HG02852 (cell line): ENCODE measurements around the gene AR.
A peak's percentile ranks its signal among the peaks of the same experiment; 100 is the strongest.

ENCODE experiments used
- ATAC-seq: cut with Tn5 transposase; IDR thresholded peaks from one replicate; pipeline ENCODE4 v1.9.1; 2021; ENCODE audit warnings: mild to moderate bottlenecking, moderate library complexity; ENCODE audit not compliant: unreplicated experiment

The AR gene

DNA sequence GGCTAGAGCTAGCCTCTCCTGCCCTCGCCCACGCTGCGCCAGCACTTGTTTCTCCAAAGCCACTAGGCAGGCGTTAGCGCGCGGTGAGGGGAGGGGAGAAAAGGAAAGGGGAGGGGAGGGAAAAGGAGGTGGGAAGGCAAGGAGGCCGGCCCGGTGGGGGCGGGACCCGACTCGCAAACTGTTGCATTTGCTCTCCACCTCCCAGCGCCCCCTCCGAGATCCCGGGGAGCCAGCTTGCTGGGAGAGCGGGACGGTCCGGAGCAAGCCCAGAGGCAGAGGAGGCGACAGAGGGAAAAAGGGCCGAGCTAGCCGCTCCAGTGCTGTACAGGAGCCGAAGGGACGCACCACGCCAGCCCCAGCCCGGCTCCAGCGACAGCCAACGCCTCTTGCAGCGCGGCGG, at the start of gene AR:
AR (plus strand) TSS at position 204 of the 400 bp plus-strand sequence. CDS start 1,126 bp downstream, outside the sequence.
- no peak for ATAC-seq

DNA sequence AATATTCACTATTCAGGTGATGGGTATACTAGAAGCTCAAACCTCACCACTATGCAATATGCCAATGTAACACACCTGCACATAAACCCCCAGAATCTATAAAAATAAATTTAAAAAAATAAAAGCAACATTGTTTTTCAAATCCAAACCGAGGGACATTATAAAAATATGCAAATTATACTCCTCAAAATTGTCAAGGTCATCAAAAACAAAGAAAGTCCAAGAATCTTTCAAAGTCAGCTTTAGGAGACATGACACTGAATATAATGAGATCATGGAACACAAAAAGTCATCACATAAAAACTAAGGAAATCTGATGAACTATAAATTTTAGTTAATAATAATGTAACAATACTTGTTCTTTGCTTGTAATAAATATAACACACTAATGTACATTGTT, 43.2 kb upstream of the AR start:
- ATAC-seq = no peak

DNA sequence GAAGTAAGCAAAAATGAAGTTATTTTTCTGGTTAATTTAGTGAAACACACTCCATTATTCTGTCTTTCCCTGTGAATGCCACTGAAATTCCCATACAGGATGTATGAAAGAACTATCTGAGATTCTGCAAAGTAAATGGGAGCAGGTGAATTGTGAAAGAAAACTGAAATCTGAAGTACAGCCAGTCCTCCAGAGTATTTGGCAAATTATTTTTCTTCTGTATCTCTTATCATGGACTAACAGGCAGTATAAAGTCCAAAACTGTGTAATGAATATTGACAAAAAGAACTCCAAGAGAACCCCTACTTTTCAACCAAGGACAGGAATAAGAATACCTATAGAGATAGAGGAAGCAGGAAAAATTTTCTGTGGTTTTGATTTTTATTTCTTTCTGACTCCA, 40.8 kb upstream of the AR start:
- ATAC-seq = no peak

GRCh38 chrX:67503453-67503852, 40.4 kb upstream of the AR start:
- no peak for ATAC-seq

- ATAC-seq = no peak
Measured at GRCh38 chrX:67520671-67521070, 23.1 kb upstream of the AR start.

- no peak for ATAC-seq
Measured at GRCh38 chrX:67523002-67523681, 20.7 kb upstream of the AR start.

GRCh38 chrX:67523932-67524331, 19.9 kb upstream of the AR start:
- no peak for ATAC-seq

DNA sequence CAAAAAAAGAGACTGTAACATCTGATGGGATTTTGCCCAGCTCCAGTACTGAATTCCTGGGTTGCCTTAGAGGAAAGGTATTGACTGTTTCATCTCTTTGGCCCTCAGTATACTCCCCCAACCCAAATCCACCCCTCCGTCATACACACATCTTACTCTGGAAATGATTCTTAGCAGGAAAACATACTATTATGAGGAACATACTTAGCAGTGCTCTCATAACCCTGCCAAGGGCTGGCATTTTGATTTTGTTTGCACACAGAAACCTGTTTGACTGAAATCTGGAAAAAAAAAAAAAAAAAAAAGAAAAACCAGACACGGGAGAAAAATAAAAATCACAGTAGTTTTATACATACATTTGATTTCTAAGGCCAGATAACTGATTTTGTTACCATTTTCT, 19.4 kb upstream of the AR start:
- ATAC-seq = no peak

DNA sequence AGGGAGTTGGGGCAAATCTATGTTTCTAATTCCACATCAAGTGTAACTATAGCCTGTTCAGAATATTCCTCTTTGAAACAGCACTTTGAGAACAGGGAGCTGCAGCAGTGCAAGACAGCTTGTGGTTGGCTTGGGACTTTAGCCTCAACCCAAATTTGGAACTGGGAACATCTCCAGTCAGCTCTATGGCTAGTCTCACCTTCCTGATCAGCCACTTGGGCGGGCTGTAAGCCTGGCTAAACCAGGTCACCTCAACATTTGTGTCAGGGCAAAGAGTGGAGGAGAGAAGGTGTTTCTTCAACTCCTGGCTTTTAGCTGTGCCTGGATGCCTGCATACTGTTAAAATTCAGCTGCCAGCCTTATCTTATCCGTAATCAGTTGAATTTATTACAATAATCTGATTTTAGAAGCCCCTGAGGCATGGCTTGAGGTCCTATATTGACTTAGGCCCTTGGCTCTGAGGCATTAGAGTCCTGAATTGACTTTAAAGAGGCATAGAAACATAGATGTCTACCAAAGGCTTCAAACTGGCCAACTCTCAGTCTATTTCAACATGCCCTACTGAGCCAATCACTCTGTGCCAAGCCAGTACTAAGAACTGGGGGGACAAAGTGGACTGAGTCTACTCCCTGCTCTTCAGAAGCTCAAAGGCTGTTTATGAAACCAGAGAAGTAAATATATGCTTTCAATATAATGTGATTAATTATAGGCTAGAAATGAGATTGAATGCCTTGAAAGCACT, 18.7 kb upstream of the AR start:
- ATAC-seq = no peak

GRCh38 chrX:67536564-67536963, 7.3 kb upstream of the AR start:
- no peak for ATAC-seq

GRCh38 chrX:67538383-67538782, 5.4 kb upstream of the AR start:
- ATAC-seq = no peak

- no peak for ATAC-seq
Measured at GRCh38 chrX:67544281-67545035, 637 bp downstream of the AR start.

DNA sequence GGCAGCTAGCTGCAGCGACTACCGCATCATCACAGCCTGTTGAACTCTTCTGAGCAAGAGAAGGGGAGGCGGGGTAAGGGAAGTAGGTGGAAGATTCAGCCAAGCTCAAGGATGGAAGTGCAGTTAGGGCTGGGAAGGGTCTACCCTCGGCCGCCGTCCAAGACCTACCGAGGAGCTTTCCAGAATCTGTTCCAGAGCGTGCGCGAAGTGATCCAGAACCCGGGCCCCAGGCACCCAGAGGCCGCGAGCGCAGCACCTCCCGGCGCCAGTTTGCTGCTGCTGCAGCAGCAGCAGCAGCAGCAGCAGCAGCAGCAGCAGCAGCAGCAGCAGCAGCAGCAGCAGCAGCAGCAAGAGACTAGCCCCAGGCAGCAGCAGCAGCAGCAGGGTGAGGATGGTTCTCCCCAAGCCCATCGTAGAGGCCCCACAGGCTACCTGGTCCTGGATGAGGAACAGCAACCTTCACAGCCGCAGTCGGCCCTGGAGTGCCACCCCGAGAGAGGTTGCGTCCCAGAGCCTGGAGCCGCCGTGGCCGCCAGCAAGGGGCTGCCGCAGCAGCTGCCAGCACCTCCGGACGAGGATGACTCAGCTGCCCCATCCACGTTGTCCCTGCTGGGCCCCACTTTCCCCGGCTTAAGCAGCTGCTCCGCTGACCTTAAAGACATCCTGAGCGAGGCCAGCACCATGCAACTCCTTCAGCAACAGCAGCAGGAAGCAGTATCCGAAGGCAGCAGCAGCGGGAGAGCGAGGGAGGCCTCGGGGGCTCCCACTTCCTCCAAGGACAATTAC, 1.4 kb downstream of the AR start:
- no peak for ATAC-seq

DNA sequence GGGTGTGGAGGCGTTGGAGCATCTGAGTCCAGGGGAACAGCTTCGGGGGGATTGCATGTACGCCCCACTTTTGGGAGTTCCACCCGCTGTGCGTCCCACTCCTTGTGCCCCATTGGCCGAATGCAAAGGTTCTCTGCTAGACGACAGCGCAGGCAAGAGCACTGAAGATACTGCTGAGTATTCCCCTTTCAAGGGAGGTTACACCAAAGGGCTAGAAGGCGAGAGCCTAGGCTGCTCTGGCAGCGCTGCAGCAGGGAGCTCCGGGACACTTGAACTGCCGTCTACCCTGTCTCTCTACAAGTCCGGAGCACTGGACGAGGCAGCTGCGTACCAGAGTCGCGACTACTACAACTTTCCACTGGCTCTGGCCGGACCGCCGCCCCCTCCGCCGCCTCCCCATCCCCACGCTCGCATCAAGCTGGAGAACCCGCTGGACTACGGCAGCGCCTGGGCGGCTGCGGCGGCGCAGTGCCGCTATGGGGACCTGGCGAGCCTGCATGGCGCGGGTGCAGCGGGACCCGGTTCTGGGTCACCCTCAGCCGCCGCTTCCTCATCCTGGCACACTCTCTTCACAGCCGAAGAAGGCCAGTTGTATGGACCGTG, 2.2 kb downstream of the AR start:
- ATAC-seq = no peak

DNA sequence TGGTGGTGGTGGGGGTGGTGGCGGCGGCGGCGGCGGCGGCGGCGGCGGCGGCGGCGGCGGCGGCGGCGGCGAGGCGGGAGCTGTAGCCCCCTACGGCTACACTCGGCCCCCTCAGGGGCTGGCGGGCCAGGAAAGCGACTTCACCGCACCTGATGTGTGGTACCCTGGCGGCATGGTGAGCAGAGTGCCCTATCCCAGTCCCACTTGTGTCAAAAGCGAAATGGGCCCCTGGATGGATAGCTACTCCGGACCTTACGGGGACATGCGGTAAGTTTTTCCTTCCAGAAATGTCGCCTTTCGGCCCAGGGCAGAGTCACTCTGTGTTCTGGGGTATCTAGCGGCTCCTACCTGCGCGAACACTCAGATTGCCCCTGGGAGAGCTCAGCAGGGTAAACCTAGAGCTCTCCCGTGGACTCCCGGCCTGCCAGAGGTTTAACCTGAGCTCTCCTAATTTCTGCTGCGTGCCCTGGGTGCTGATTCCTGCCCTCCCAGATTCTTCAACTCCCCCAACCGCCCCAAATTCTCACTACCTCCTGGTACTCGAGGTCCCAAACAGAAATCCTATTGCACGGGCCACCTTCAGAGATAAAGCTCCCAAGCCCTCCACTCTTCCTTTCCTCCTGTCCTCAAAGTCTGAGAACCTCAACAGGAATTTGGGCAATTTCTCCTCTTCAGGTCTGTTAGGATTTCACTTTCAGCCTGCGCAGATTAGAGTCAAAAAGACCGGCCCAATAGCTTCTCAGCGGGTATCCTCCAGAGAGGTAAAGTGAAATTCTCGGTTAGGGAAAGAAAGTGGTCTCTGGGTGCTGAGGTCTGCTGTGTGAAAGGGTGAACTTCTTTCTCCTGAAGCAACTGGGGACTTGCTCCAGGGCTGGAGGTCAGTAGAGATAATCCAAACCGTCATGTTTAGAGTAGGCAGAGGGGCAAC, 2.9 kb downstream of the AR start:
- ATAC-seq = no peak

- peak; percentile 60 for ATAC-seq
Measured at GRCh38 chrX:67555578-67556203, 11.9 kb downstream of the AR start.

GRCh38 chrX:67558267-67558666, 14.4 kb downstream of the AR start:
- no peak for ATAC-seq

- ATAC-seq = no peak
Measured at GRCh38 chrX:67563469-67564448, 19.9 kb downstream of the AR start.
